Hematopoietic multipotent progenitor cell (in vitro differentiated cells): ENCODE results near the gene CCRL2. TPM values are rescaled to one million over a fixed set of nuclear protein-coding genes. Genes with fewer than 3 reads are reported as not detected.
"Not testable (repeated sequence)": the region's sequence is repeated elsewhere in the genome, so short reads cannot be mapped to it uniquely, and the experiment has no call there.

Source experiments
- DNase-seq, 3 donors: peaks; one replicate each; pipeline ENCODE4 v3.0.0-alpha.2; 2011 to 2015; ENCODE audit warnings: low read depth in 2 of 3, low spot score in 2 of 3
- total RNA-seq: library from RNA; depleted of rRNA; stranded (reverse); fragments of >200 nt; gene quantifications from one replicate; pipeline ENCODE4 v1.2.3, GENCODE V29; 2012

CCRL2 gene
- total RNA-seq, 1 donor, result 7.0 TPM

- peak; percentile 16 to 80 (median 55) for DNase-seq
These were observed 28.6 kb upstream of the CCRL2 start for GRCh38 chr3:46378426-46378942.

- DNase-seq, result peak in 1 of 3 donors; percentile 42
These were observed 26.4 kb upstream of the CCRL2 start for GRCh38 chr3:46380471-46381221.

GRCh38 chr3:46381625-46382024 is 25.4 kb upstream of the CCRL2 start:
- DNase-seq, result no peak

- no peak for DNase-seq
These were observed 23.7 kb upstream of the CCRL2 start for GRCh38 chr3:46383211-46383950.

- DNase-seq, result no peak
These were observed 23.1 kb upstream of the CCRL2 start for GRCh38 chr3:46383951-46384330.

DNA sequence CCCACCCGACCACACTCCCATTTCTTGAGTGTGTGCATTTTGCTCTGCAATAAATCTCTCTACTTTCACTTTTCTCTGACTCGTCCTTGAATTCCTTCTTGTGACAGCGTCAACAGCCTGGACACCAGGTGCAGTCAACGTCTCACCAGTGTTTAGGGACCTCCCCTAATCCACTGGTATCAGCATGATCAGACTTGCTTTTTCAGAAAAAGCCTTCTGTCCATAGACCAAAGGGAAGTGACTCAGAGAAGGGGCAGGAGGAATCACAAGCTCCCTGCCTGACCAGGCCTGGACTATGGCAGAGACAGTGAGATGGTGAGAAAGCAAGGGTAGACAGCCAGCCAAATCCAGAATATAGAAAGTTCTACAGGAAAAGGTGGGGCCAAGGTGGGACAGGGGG is 20.9 kb upstream of the CCRL2 start:
- peak in 2 of 3 donors; percentile 74 to 78 for DNase-seq

- not testable (repeated sequence) for DNase-seq
These were observed 18.2 kb upstream of the CCRL2 start for GRCh38 chr3:46388847-46389246.

DNA sequence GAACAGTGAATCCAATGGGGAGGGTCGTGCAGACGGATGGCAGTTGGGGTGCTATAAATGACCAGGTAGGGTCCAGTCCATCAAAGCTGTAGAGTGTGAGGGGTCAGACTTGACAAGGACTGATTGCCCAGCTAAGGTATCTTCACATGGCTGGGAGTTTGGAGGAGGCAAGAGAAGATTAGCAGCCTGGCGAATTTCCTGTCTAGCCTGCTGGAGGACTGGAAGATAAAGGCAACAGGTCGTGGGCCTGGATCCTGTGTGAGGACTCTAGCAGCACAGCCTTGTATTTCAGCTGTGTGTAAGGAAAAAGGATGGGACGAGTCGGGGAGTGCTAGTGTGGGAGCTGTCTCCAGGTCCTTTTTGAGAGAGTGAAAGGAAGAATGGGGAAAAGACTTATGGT is 17.8 kb upstream of the CCRL2 start:
- no peak for DNase-seq

DNA sequence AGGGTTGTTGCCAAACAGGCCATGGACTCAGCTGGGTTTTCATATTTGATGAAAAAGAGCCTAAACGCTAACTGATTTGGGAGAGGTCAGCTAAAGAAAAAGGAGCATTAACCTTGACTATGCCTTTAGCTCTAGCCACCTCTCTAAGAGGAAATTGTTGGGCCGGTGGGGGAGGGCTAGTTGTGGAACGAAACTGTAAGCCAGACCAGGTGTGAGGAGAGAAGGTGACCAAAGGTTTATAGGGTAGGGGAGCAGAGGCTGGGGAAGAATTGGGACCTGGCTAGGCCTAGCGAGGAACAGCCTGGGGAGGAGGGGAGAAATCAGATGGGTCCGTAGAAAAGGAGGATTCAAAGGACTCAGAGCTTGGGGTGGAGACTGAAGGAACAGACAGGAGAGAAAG is 15.5 kb upstream of the CCRL2 start:
- DNase-seq, result not testable (repeated sequence)

DNA sequence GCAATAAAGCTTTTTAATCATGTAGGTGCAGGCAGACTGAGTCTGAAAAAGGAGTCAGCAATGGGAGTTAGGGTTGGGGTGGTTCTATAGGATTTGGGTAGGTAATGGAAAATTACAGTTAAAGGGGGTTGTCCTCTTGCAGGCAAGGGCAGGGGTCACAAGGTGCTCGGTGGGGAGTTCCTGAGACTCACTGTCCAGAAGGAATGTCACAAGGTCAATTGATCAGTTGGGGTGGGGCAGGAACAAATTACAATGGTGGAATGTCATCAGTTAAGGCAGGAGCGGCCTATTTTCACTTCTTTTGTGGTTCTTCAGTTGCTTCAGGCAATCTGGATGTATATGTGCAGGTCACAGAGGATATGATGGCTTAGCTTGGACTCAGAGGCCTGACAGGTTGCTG is 14.0 kb upstream of the CCRL2 start:
- no peak for DNase-seq

DNA sequence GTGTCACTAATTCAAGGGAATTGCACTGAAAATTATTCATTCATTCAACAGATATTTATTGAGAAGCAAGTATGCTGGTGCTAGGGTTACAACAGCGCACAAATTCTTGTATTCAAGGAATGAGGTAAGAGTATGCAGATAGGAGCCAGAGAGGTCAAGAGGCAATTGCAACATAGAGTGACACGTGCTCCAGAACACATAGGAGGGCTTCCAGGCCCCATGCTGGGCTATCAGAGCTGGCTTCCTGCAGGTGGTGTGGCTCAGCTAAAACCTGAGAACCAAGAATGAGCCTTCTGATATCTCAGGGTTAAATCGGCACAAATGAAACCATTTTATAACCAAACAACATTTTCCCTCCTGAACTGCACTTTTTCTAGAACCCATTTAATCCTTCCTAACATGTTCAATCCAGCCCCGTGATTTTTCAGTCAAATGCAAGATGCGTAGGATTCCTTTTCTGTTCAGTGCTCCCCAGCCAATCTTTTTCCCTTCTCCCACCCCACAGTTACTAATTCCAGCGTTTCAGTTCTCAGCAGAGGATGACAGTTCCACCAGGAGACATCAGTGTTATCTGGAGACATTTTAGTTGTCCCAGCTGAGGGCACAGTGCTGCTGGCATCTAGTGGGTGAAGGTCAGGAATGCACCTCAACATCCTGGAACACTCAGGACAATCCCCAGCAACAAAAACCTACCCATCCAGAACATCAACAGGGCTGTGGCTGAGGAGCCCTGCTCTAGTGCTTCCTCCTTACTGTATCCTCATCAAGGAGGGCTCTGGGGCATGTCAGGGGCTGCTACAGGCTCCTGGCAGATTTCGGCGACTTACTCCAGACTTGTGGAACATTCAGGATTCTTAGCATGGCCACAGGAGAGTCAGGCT is 13.3 kb upstream of the CCRL2 start:
- DNase-seq, result no peak

DNA sequence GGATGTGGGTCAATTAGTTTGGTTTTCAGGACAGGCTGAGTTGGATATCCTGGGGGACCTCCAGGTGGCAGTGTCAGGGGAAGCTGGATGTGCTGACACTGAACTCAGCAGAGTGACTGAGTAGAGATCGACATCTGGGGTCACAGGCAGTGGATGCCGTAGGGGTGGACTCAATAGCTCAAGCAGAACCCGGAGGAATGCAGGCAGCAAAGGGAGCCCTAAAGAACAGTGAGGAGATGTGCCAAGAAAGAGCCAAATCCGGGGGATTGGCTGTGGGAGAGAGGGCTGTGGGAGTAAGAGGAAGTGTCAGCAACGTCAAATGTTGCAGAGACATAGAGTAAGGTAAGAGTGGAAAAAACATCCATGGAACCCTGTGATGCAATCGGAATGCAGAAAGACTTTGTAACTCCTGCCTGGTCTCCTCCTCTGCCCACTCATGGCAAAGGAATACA is 11.8 kb upstream of the CCRL2 start:
- DNase-seq, result no peak

GRCh38 chr3:46395766-46396530 is 11.1 kb upstream of the CCRL2 start:
- peak in 2 of 3 donors; percentile 37 to 57 for DNase-seq

- DNase-seq, result no peak
These were observed 9.9 kb upstream of the CCRL2 start for GRCh38 chr3:46397111-46397510.

DNA sequence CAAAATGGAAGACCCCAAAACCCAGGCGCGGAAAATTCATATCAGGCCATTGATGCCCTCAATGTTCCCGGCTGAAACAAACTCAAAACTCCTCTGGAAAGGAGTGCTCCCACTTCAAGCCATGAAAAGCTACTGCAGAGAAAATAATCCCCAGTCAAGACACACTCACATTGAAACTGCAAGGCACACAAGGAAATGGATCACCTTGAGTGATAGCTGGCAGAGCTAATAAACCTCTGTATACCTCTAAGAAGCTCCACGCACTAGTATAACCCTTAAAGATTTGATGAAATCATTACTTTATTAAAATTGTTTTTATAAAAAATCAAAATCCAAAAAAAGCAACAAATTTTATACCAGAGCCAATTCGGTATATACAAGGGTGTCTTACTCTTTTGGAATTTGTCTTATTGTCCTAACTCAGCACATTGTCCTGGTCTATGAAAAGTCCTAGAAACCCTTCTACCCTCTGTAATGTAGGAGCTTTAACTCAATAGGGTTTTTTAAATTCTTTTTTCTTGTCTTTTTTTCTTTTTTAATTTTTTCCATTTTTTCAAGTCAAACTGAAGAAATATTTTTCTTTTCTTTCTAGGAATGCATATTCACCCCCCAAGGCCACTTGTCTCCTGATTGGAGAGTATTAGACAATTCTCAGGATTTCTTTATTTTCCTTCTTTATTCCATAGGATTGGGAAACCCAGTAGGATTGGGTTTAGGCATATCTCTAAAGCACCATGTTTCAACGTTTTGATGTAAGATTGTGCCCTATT is 8.7 kb upstream of the CCRL2 start:
- DNase-seq, result no peak

GRCh38 chr3:46399098-46399497 is 8.0 kb upstream of the CCRL2 start:
- DNase-seq, result no peak

DNA sequence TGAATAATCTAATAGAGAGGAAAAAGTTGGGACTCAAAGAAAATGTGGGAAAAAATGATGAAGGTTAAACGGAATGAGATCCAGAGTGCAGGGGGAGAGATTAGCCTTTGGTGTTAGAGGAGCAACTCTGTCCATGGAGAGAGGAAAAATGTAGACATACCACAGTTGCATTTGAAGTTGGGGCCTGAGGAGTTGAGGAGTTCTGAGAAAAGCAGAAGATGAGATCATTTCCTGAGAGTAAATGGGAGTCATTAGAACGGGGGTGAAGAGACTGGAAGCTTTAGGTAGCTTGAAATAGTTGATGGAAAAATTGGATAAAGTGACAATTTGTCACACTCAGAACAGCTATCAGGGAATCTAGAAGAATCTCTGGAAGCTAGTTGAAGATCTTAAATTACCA is 7.5 kb upstream of the CCRL2 start:
- DNase-seq, result no peak

DNA sequence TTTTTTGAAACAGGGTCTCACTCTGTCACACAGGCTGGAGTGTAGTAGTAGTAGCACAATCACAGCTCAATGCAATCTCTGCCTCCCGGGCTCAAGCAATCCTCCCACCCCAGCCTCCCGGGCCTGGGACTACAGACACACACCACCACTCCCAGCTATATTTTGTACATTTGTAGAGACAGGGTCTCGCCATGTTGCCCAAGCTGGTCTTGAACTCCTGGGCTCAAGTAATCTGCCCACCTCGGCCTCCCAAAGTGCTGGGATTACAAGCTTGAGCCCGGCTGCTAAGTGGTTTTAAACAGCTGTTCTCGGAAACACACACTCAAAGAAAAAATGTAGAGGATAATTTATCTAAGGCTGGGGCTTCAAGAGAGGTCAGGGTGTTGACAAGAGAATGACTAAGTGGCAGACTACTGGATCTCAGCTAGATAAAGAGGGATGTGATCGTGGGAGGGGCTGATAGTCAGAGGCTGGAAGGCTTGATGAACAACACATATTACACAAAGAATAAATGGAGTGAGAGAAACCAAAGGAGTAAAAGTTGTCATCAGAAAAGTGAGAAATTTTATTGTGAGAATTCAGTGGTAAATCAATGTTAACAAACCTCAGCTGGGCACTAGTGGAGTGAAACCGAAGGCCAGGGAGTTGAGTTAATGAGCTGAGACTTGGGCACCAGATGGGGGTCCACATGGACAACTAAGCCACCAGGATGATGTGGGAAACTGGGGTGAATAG is 6.9 kb upstream of the CCRL2 start:
- DNase-seq, result no peak

DNA sequence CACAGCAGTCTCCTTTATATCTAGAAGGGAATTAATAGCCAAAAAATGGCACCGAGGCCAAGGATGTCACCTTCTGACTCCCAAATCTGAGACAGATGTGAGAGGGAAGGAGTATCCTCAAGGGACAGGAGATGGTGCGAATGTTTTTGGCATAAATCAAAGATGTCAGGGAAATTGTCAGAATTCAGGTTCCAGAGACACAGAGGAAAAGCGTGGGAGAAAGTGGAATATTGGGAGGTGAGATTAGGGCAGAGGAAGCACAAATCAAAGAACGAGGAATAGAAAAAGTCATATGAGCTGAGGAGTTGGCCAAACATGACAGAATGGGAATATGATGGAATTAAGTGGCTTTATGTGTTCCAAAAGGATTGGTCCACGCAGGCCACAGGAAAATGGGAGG is 6.2 kb upstream of the CCRL2 start:
- no peak for DNase-seq
